Endothelial cell of umbilical vein (primary cell): ENCODE results near the gene FOXO1. TPM values are rescaled to one million over a fixed set of nuclear protein-coding genes. Genes with fewer than 3 reads are reported as not detected.
A peak's percentile ranks its signal among the peaks of the same experiment; 100 is the strongest.

ENCODE experiments used
- BruUV-seq: library from RNA; stranded (reverse); fragments of 400-500 nt; replicated peaks from 2 replicates; lab custom pipeline; 2021; lab: Mats Ljungman, UMichigan
- CTCF ChIA-PET: fragments of 300-600, 350-600 bp; sonication (Branson Sonifier 250); formaldehyde crosslinking; loops from one replicate; lab custom pipeline; 2021; ENCODE audit warnings: antibody characterized with exemption, inconsistent platforms; lab: Charles Lee
- POLR2A ChIA-PET: fragments of 300-600, 350-600 bp; sonication (Branson Sonifier 250); formaldehyde crosslinking; loops from one replicate; lab custom pipeline; 2021; ENCODE audit warnings: antibody characterized with exemption, inconsistent platforms; lab: Charles Lee
- DNase-seq: peaks from one replicate; pipeline ENCODE4 v3.0.0-alpha.2; 2011; ENCODE audit warnings: low read depth, low spot score
- FAIRE-seq: peaks from 2 replicates; lab custom pipeline; 2011; peaks lifted over from hg19 to GRCh38; lab: Jason Lieb, UNC
- H2AFZ ChIP-seq: 2 replicates; pipeline ENCODE4 v1.6.0; 2012; ENCODE audit warnings: low read depth, low read length, control low read depth, inconsistent platforms
- H3K27ac ChIP-seq: 2 replicates; pipeline ENCODE4 v1.5.1; 2011; ENCODE audit warnings: low read depth, mild to moderate bottlenecking, control low read depth, low read length, moderate library complexity; ENCODE audit not compliant: insufficient read depth
- H3K27me3 ChIP-seq, 2 experiments: 2 replicates each; pipeline versions ENCODE4 v1.6.0 to v1.6.1; 2011; ENCODE audit warnings: low read length in 2 of 2, mixed read lengths in 1 of 2; ENCODE audit not compliant: control insufficient read depth in 2 of 2, insufficient read depth in 2 of 2
- H3K36me3 ChIP-seq, 2 experiments: 2 replicates in 1 of 2; 3 replicates in 1 of 2; pipeline ENCODE4 v1.5.1; 2011; ENCODE audit warnings: low read length in 2 of 2, mild to moderate bottlenecking in 1 of 2, moderate library complexity in 1 of 2; ENCODE audit not compliant: control insufficient read depth in 2 of 2, insufficient read depth in 2 of 2; ENCODE audit errors: extremely low read depth in 1 of 2
- H3K4me1 ChIP-seq: 3 replicates; pipeline ENCODE4 v1.5.1; 2011; ENCODE audit warnings: mild to moderate bottlenecking, low read length; ENCODE audit not compliant: control insufficient read depth, insufficient read depth; ENCODE audit errors: extremely low read depth
- H3K4me2 ChIP-seq: 2 replicates; pipeline ENCODE4 v1.6.1; 2011; ENCODE audit warnings: low read length, control low read depth, mixed read lengths; ENCODE audit not compliant: insufficient read depth
- H3K4me3 ChIP-seq, 3 experiments: fragments of 200-600 bp in 1 of 3; sonication (generic), shearing (Covaris generic) in 1 of 3; replicated peaks in 1 of 3; 2 replicates each; pipeline ENCODE4 v1.5.1; 2011 to 2016; ENCODE audit warnings: control low read depth in 3 of 3, low read length in 3 of 3, mild to moderate bottlenecking in 2 of 3, inconsistent platforms in 1 of 3, low read depth in 1 of 3, moderate library complexity in 1 of 3; ENCODE audit not compliant: insufficient read depth in 1 of 3
- H3K79me2 ChIP-seq: 2 replicates; pipeline ENCODE4 v1.6.0; 2012; ENCODE audit warnings: low read length, inconsistent platforms; ENCODE audit not compliant: control insufficient read depth, insufficient read depth
- H3K9ac ChIP-seq: replicated peaks from 2 replicates; pipeline ENCODE3; 2011; ENCODE audit warnings: low read length, control low read depth; ENCODE audit not compliant: insufficient read depth; ENCODE audit errors: extremely low read depth
- H3K9me1 ChIP-seq: replicated peaks from 3 replicates; pipeline ENCODE4 v1.6.0; 2011; ENCODE audit warnings: mild to moderate bottlenecking, low read length; ENCODE audit not compliant: control insufficient read depth, insufficient read depth; ENCODE audit errors: extremely low read depth
- H3K9me3 ChIP-seq: replicated peaks from 2 replicates; pipeline ENCODE4 v1.5.1; 2012; ENCODE audit warnings: low read length, inconsistent platforms; ENCODE audit not compliant: control insufficient read depth, insufficient read depth
- H4K20me1 ChIP-seq: replicated peaks from 2 replicates; pipeline ENCODE3; 2011; ENCODE audit warnings: mild to moderate bottlenecking, low read length; ENCODE audit not compliant: control insufficient read depth, insufficient read depth; ENCODE audit errors: extremely low read depth
- EZH2 ChIP-seq: IDR thresholded peaks from 2 replicates; pipeline ENCODE4 v1.6.1; 2012; ENCODE audit warnings: borderline replicate concordance, low read depth, mild to moderate bottlenecking, moderate library complexity, low read length, inconsistent platforms; ENCODE audit not compliant: severe bottlenecking
- FOS ChIP-seq: IDR thresholded peaks from 2 replicates; pipeline ENCODE4 v1.6.1; 2011; ENCODE audit warnings: mild to moderate bottlenecking, low read length, moderate library complexity, borderline replicate concordance; ENCODE audit not compliant: insufficient read depth
- GATA2 ChIP-seq: IDR thresholded peaks from 2 replicates; pipeline ENCODE4 v1.7.0; 2011; ENCODE audit warnings: low read depth, mild to moderate bottlenecking, moderate library complexity, mixed read lengths, low read length; ENCODE audit not compliant: insufficient read length, insufficient read depth
- JUN ChIP-seq: IDR thresholded peaks from 2 replicates; pipeline ENCODE4 v1.6.1; 2011; ENCODE audit warnings: borderline replicate concordance, low read depth; ENCODE audit not compliant: insufficient read length, insufficient read depth
- MAX ChIP-seq: IDR thresholded peaks from 2 replicates; pipeline ENCODE4 v1.6.1; 2011; ENCODE audit not compliant: insufficient read depth, insufficient read length
- MYC ChIP-seq: IDR thresholded peaks from one replicate; pipeline ENCODE4 v1.6.1; 2011; ENCODE audit warnings: mild to moderate bottlenecking, low read depth, low read length
- POLR2A ChIP-seq: IDR thresholded peaks from 2 replicates; pipeline ENCODE4 v1.6.1; 2012; ENCODE audit warnings: low read depth, mild to moderate bottlenecking, control low read depth, low read length
- POLR2AphosphoS5 ChIP-seq: IDR thresholded peaks from 2 replicates; pipeline ENCODE4 v1.6.1; 2012; ENCODE audit warnings: low read depth, mild to moderate bottlenecking, control low read depth, low read length, moderate library complexity; ENCODE audit not compliant: insufficient read depth
- dilution Hi-C: fragments of 300-500 bp; cut with MboI; formaldehyde crosslinking; loops from one replicate; pipeline ENCODE4 v1.15.0; 2019; ENCODE audit warnings: low sequenced_read_pairs; ENCODE audit not compliant: extremely low pct_ligation_motif_present
- intact Hi-C: fragments of 100-400 bp; cut with micrococcal nuclease; formaldehyde crosslinking; loops from one replicate; pipeline ENCODE4 v1.10.0; 2022
- polyA plus RNA-seq, 4 experiments: library from polyadenylated mRNA; depleted of rRNA in 3 of 4; stranded (reverse) in 3 of 4; unstranded in 1 of 4; fragments of >200 nt; gene quantifications; 2 replicates each; pipeline versions ENCODE4 v1.2.1 to v1.2.3, GENCODE V29; 2011 to 2012; ENCODE audit warnings: missing spikeins in 1 of 4
- total RNA-seq: library from RNA; stranded (reverse); gene quantifications from 2 replicates; pipeline ENCODE4 v1.2.3, GENCODE V29; 2021
- TF ChIP-seq, protein P1 (sequence below), 2 donors: IDR thresholded peaks; 1 replicate in 1 of 2; 2 replicates in 1 of 2; pipeline ENCODE4 v1.5.1; 2011; ENCODE audit warnings: low read length in 2 of 2, mild to moderate bottlenecking in 2 of 2, moderate library complexity in 2 of 2, control low read depth in 1 of 2, inconsistent platforms in 1 of 2, low read depth in 1 of 2; ENCODE audit not compliant: insufficient read depth in 1 of 2; ENCODE audit errors: extremely low read depth in 1 of 2

Gene FOXO1
- total and polyA plus RNA-seq, 2 donors (not counting 3 experiments of a cell fraction or from before 2014, with no cell fraction given) = 44.7 to 48.5 TPM

- no peaks in the 10 kb centered on the region for H3K9me1 ChIP-seq
- ChIA-PET POLR2A (no interaction called here), CTCF (no interaction called here)
- H3K4me3 ChIP-seq = no peak overlapping the region
- H3K36me3 ChIP-seq = peaks cover 0 to 6% of the 10 kb centered on the region in 2 experiments
- peaks cover 90% of the 10 kb centered on the region for H3K79me2 ChIP-seq
- dilution Hi-C loops (no loop called here), intact Hi-C loops (loop anchor here (2.0 kb wide), 1 partner anchor 293 kb away; no protein-coding TSS in a partner anchor)
- peak overlapping the region; percentile 98 for H3K27ac ChIP-seq
- DNase-seq (no peak), FAIRE-seq (peak; percentile 4)
- BruUV-seq = no TSS peak
- no peak overlapping the region for H3K9ac ChIP-seq
- H3K27me3 ChIP-seq = no peaks in the 10 kb centered on the region
- H3K4me2 ChIP-seq = no peak overlapping the region
- no peaks in the 10 kb centered on the region for H3K9me3 ChIP-seq
- no peaks in the 10 kb centered on the region for H4K20me1 ChIP-seq
- no peak overlapping the region for H2AFZ ChIP-seq
- peak; percentile 20 for TF ChIP-seq POLR2A
- no peak for TF ChIP-seq EZH2
- peaks cover 75% of the 10 kb centered on the region for H3K4me1 ChIP-seq
Measured at GRCh38 chr13:40612041-40612440, 54.4 kb downstream of the FOXO1 start.

DNA sequence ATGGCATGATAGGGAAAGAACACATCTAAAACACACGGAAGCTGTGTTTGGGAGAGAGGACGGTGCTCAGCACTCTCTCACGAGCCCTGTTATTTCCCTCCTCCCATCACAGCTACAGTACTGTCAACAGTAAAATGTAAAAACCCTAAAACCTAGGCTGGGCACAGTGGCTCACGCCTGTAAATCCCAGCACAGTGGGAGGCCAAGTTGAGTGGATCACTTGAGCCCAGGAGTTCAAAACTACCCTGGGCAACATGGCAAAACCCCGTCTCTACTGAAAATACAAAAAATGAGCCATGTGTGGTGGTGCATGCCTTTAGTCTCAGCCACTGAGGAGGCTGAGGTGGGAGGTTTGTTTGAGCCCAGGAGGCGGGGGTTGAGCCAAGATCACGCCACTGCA is 54.8 kb downstream of the FOXO1 start:
- BruUV-seq = no TSS peak
- TF ChIP-seq MAX (no peak), JUN (no peak), MYC (no peak), POLR2AphosphoS5 (no peak), EZH2 (no peak), FOS (no peak), GATA2 (no peak)
- TF ChIP-seq, protein P1, sequence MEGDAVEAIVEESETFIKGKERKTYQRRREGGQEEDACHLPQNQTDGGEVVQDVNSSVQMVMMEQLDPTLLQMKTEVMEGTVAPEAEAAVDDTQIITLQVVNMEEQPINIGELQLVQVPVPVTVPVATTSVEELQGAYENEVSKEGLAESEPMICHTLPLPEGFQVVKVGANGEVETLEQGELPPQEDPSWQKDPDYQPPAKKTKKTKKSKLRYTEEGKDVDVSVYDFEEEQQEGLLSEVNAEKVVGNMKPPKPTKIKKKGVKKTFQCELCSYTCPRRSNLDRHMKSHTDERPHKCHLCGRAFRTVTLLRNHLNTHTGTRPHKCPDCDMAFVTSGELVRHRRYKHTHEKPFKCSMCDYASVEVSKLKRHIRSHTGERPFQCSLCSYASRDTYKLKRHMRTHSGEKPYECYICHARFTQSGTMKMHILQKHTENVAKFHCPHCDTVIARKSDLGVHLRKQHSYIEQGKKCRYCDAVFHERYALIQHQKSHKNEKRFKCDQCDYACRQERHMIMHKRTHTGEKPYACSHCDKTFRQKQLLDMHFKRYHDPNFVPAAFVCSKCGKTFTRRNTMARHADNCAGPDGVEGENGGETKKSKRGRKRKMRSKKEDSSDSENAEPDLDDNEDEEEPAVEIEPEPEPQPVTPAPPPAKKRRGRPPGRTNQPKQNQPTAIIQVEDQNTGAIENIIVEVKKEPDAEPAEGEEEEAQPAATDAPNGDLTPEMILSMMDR (IDR thresholded peaks at IDR 0.05; ENCODE audit: extremely low read depth in 1 of 2, insufficient read depth in 1 of 2, low read depth in 1 of 2, low read length in 2 of 2) = no peak
- Histone ChIP-seq H3K4me1 (peaks cover 73% of the 10 kb centered on the region), H3K27ac (peak overlapping the region; percentile 98), H3K36me3 (peaks cover 0 to 6% of the 10 kb centered on the region in 2 experiments), H3K9me1 (no peaks in the 10 kb centered on the region), H3K9ac (peak overlapping the region; percentile 94), H2AFZ (no peak overlapping the region), H3K9me3 (no peaks in the 10 kb centered on the region), H4K20me1 (no peaks in the 10 kb centered on the region), H3K4me2 (peak overlapping the region; percentile 94), H3K4me3 (no peak overlapping the region), H3K27me3 (no peaks in the 10 kb centered on the region), H3K79me2 (peaks cover 90% of the 10 kb centered on the region)
- DNase-seq = no peak
- intact Hi-C loops (loop anchor here (2.0 kb wide), 2 partner anchors 71 to 293 kb away; no protein-coding TSS in a partner anchor), dilution Hi-C loops (no loop called here)
- FAIRE-seq = no peak
- CTCF ChIA-PET = no interaction called here
- POLR2A ChIA-PET = no interaction called here
